Esophagus muscularis mucosa (tissue), 4 donors: Measurements from ENCODE around the gene SPATA46. TPM values are rescaled to one million over a fixed set of nuclear protein-coding genes. Genes with fewer than 3 reads are reported as not detected.

Source experiments
- DNase-seq: peaks from one replicate; pipeline ENCODE4 v3.0.0-alpha.2; 2017; ENCODE audit errors: extremely low spot score
- H3K27ac ChIP-seq, 4 donors: fragments of 200-600 bp; sonication (generic); replicated peaks in 1 of 4; 1 replicate in 3 of 4; 2 replicates in 1 of 4; pipeline ENCODE4 v1.5.1; 2016 to 2019; ENCODE audit warnings: mild to moderate bottlenecking in 1 of 4
- H3K27me3 ChIP-seq, 4 donors: fragments of 200-600 bp; sonication (generic); one replicate each; pipeline versions ENCODE4 v1.5.1 to v1.6.0; 2016 to 2019
- H3K36me3 ChIP-seq, 4 donors: fragments of 200-600 bp; sonication (generic); one replicate each; pipeline ENCODE4 v1.5.1; 2016 to 2019
- H3K4me1 ChIP-seq, 4 donors: fragments of 200-600 bp; sonication (generic); one replicate each; pipeline ENCODE4 v1.5.1; 2016 to 2019
- H3K4me3 ChIP-seq, 4 donors: fragments of 200-600 bp; sonication (generic); 1 replicate in 2 of 4; 2 replicates in 2 of 4; pipeline ENCODE4 v1.5.1; 2016 to 2019; ENCODE audit warnings: mild to moderate bottlenecking in 4 of 4, moderate library complexity in 1 of 4
- H3K9me3 ChIP-seq, 4 donors: fragments of 200-600 bp; sonication (generic); 1 replicate in 3 of 4; 2 replicates in 1 of 4; pipeline ENCODE4 v1.5.1; 2016 to 2019
- EP300 ChIP-seq: sonication (generic); formaldehyde crosslinking; IDR thresholded peaks from one replicate; pipeline ENCODE4 v1.6.1; 2017; ENCODE audit warnings: antibody characterized with exemption
- POLR2A ChIP-seq: fragments of 450-650 bp; IDR thresholded peaks from one replicate; pipeline ENCODE4 v1.6.1; 2017; ENCODE audit warnings: antibody characterized with exemption, moderate library complexity, mild to moderate bottlenecking, low read depth
- POLR2AphosphoS5 ChIP-seq, 2 donors: sonication (generic); formaldehyde crosslinking; IDR thresholded peaks; one replicate each; pipeline ENCODE4 v1.6.1; 2017; ENCODE audit warnings: antibody characterized with exemption in 2 of 2
- WGBS: methylation state at CpG from one replicate; pipeline ENCODE4 v1.1.5; 2018; 5-methylcytosine and 5-hydroxymethylcytosine counted together
- intact Hi-C: fragments of 100-400 bp; cut with DNase I; formaldehyde crosslinking; loops from one replicate; pipeline ENCODE4 v1.15.1; 2023
- total RNA-seq, 4 donors: library from RNA; depleted of rRNA; stranded (reverse); fragments of >200 nt; gene quantifications; one replicate each; pipeline versions ENCODE4 v1.1.0 to v1.2.1, GENCODE V29; 2016
- TF ChIP-seq, protein P1 (sequence below), 3 experiments: fragments of 200-600 bp in 2 of 3; fragments of 450-650 bp in 1 of 3; sonication (generic) in 2 of 3; IDR thresholded peaks; one replicate each; pipeline ENCODE4 v1.5.1; 2017 to 2019; ENCODE audit warnings: antibody characterized with exemption in 3 of 3, mild to moderate bottlenecking in 2 of 3, moderate library complexity in 1 of 3

The SPATA46 gene
- total RNA-seq, 4 donors from 2014 or later = not detected

DNA sequence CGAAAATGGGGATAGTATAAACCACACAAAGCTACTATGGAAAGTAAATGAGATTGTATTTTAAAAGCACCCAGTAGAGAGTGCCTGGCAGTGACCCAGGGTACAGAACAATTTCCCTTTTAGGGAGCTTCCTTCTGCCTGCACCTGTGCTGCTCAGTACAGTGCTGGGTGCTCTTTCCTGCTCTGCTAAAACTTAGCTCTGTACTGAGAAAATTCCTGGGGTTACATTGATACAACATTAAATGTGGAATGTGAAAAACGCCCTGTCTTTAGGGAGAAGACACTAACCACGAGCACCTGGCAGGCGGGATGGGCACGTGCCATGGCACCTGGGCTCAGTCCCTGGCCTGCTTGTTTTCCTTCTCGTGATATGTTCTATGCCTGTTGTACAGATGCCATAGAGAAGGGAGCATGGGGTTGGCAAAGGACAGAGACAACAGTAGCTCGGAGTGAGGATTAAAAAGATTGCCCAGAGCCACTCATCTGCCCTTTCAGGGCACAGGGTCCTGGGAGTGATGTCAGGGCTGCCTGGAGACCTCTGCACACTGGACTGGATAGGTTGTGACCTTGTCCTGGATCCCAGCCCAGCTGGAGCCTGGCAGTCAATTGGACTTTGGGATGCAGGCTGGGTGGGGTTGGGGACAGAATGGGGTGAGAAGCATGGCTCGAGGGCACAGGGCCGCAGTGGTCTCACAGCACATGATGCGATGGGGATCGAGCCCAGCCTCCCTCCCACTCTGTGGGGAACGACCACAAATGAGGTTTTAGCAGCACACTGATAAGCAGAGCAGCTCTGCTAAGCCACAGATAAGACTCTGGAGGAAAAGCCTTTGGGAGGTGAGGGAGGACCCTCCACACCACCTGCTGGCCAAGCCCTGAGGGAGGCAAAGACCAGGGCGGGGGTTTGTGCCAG is 4.2 kb downstream of the SPATA46 start:
- intact Hi-C loops = no loop called here
- no peak overlapping the region for H3K27ac ChIP-seq
- no peak for DNase-seq
- H3K4me1 ChIP-seq = no peaks in the 10 kb centered on the region
- no peaks in the 10 kb centered on the region for H3K27me3 ChIP-seq
- WGBS = 75% methylated on average over 13 of the region's 13 CpGs
- TF ChIP-seq EP300 = no peak
- TF ChIP-seq POLR2AphosphoS5 (IDR thresholded peaks at IDR 0.05) = no peak
- TF ChIP-seq, protein P1, sequence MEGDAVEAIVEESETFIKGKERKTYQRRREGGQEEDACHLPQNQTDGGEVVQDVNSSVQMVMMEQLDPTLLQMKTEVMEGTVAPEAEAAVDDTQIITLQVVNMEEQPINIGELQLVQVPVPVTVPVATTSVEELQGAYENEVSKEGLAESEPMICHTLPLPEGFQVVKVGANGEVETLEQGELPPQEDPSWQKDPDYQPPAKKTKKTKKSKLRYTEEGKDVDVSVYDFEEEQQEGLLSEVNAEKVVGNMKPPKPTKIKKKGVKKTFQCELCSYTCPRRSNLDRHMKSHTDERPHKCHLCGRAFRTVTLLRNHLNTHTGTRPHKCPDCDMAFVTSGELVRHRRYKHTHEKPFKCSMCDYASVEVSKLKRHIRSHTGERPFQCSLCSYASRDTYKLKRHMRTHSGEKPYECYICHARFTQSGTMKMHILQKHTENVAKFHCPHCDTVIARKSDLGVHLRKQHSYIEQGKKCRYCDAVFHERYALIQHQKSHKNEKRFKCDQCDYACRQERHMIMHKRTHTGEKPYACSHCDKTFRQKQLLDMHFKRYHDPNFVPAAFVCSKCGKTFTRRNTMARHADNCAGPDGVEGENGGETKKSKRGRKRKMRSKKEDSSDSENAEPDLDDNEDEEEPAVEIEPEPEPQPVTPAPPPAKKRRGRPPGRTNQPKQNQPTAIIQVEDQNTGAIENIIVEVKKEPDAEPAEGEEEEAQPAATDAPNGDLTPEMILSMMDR (IDR thresholded peaks at IDR 0.05) = no peak
- no peak for TF ChIP-seq POLR2A
- H3K36me3 ChIP-seq = peaks cover 0 to 3% (median under 1%) of the 10 kb centered on the region in 4 donors
- H3K9me3 ChIP-seq = no peaks in the 10 kb centered on the region
- H3K4me3 ChIP-seq = no peak overlapping the region

DNA sequence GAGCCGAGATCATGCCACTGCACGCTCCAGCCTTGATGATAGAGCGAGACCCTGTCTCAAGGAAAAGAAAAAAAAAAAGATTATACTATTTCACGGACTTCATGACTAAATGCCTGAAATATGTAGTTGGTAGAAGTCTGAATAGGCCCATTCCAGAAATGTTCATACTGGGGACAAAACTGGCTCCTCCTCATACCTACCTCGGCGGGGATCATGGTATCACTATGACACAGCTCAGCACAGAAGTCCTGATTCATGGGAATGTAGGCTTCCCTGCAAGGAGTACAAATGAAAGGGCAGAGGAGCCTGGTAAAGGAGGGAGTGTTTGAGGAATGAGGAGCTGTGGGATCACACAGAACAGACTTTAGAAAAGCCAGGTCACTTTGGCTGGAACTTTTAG is 5.0 kb downstream of the SPATA46 start:
- H3K27me3 ChIP-seq = no peaks in the 10 kb centered on the region
- no peak for DNase-seq
- H3K9me3 ChIP-seq = no peaks in the 10 kb centered on the region
- peaks cover 0 to 10% (median 6%) of the 10 kb centered on the region in 4 donors for H3K36me3 ChIP-seq
- TF ChIP-seq, protein P1 (IDR thresholded peaks at IDR 0.05) = no peak
- TF ChIP-seq POLR2A (no peak), EP300 (no peak), POLR2AphosphoS5 (IDR thresholded peaks at IDR 0.05) (no peak)
- no peak overlapping the region for H3K27ac ChIP-seq
- 90% methylated on average over 6 of the region's 6 CpGs for WGBS
- intact Hi-C loops = no loop called here
- H3K4me1 ChIP-seq = no peaks in the 10 kb centered on the region
- H3K4me3 ChIP-seq = no peak overlapping the region

DNA sequence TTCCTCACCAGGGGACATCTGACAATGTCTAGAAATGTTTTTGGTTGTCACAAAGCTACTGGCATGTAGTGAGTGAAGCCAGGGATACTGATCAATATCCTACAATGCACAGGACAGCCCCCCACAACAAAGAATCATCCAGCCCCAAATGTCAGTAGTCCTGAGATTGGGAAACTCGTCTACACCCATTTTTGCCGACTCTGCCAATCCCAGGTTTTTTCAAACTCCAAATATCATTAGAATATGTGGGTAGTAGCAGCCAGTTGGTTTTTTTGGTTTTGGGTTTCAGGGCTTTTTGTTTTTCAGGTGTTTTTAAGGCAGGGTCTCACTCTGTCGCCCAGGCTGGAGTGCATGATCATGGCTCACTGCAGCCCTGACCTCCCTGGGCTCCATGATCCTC is 5.9 kb downstream of the SPATA46 start:
- Histone ChIP-seq H3K4me3 (no peak overlapping the region), H3K27ac (no peak overlapping the region), H3K36me3 (peaks cover 0 to 13% (median 6%) of the 10 kb centered on the region in 4 donors), H3K27me3 (no peaks in the 10 kb centered on the region), H3K9me3 (no peaks in the 10 kb centered on the region), H3K4me1 (no peaks in the 10 kb centered on the region)
- TF ChIP-seq POLR2A (no peak), EP300 (no peak), POLR2AphosphoS5 (IDR thresholded peaks at IDR 0.05) (no peak)
- TF ChIP-seq, protein P1 (IDR thresholded peaks at IDR 0.05) = no peak
- no peak for DNase-seq
- WGBS = 91% methylated on average over 3 of the region's 3 CpGs
- intact Hi-C loops = no loop called here

DNA sequence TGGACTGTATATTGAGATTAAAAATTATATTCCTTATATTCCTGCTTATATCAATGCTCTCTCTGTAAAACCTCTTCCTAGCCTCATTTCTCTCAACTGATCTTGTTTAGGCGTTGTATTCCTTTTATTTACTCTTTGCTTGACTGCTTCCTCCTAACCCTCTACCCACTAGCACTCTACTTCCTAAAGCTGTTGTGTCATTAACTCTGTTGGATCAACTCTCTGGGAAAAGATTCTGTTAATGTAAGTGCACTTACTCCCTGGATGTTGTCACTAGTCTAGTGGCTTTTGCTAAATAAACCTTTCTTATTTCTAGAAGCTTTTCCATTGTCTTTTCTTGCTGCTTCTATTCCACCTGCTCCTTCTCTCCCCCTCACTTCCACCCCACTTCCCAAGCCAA is 6.5 kb downstream of the SPATA46 start:
- Histone ChIP-seq H3K4me3 (no peak overlapping the region), H3K36me3 (peaks cover 0 to 13% (median 6%) of the 10 kb centered on the region in 4 donors), H3K9me3 (no peaks in the 10 kb centered on the region), H3K27ac (no peak overlapping the region), H3K27me3 (no peaks in the 10 kb centered on the region), H3K4me1 (no peaks in the 10 kb centered on the region)
- WGBS = 96% methylated on average over 1 of the region's 1 CpG
- intact Hi-C loops = no loop called here
- DNase-seq = no peak
- TF ChIP-seq, protein P1 (IDR thresholded peaks at IDR 0.05) = no peak
